Upper lobe of right lung (tissue), 1 donor: ENCODE results near the gene CBFA2T3. TPM values are rescaled to one million over a fixed set of nuclear protein-coding genes. Genes with fewer than 3 reads are reported as not detected.

Source experiments
- ATAC-seq: fragments of 200-7000 bp; cut with Tn5 transposase; one replicate; pipeline ENCODE4 v1.9.1; 2020; ENCODE audit warnings: mild to moderate bottlenecking, moderate library complexity
- DNase-seq: peaks from one replicate; pipeline ENCODE4 v3.0.0-alpha.2; 2020
- H3K27ac ChIP-seq: fragments of 200-600 bp; one replicate; pipeline ENCODE4 v1.8.0; 2022
- H3K27me3 ChIP-seq: fragments of 200-600 bp; one replicate; pipeline ENCODE4 v1.8.0; 2022; ENCODE audit warnings: mild to moderate bottlenecking
- H3K36me3 ChIP-seq: fragments of 200-600 bp; one replicate; pipeline ENCODE4 v1.8.0; 2022
- H3K4me1 ChIP-seq: fragments of 200-600 bp; one replicate; pipeline ENCODE4 v1.8.0; 2022
- H3K4me3 ChIP-seq: fragments of 200-600 bp; one replicate; pipeline ENCODE4 v1.8.0; 2022; ENCODE audit warnings: mild to moderate bottlenecking
- H3K9me3 ChIP-seq: fragments of 200-600 bp; one replicate; pipeline ENCODE4 v1.8.0; 2022
- CTCF ChIP-seq: fragments of 200-600 bp; IDR thresholded peaks from one replicate; pipeline ENCODE4 v1.8.0; 2022; ENCODE audit warnings: antibody characterized with exemption
- intact Hi-C: fragments of 100-400 bp; cut with DNase I; formaldehyde crosslinking; loops from one replicate; pipeline ENCODE4 v1.11.0; 2022
- total RNA-seq: library from RNA; stranded (reverse); fragmentation: NEBNext Ultra II Directional; extraction: Animal tissue kit (Norgen Biotek cat#: 25700); gene quantifications from one replicate; pipeline ENCODE4 v1.2.1, GENCODE V29; 2021
- donor health status: DM: no; HTN: yes; CAD: no; lungs with severe emphysema.

CBFA2T3 gene
- total RNA-seq, 1 donor from 2014 or later, result 19.0 TPM

DNA sequence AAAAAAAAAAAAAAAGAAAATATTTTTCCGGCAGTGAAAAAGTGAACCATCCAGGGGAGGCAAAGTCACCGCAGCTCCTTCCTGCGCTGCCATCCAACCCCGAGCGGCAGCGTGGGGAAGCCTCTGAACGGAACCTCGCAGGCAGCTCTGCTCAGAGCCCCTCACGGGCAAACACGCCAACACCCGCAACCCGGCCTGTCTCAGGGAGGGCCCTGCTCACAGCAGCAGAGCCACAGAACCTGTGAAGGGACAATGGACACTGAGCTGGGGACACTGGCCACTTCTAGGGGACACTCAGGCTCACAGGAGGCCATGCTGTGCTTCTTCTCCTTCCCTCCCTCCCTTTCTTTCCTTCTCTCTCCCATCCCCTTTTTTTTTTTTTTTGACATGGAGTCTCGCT lies 143.9 kb downstream of the CBFA2T3 start:
- no peak for TF ChIP-seq CTCF
- ATAC-seq (no peak), DNase-seq (no peak)
- no peaks in the 10 kb centered on the region for H3K4me1 ChIP-seq
- H3K27ac ChIP-seq, result no peak overlapping the region
- no peaks in the 10 kb centered on the region for H3K9me3 ChIP-seq
- intact Hi-C loops, result no loop called here
- H3K4me3 ChIP-seq, result no peak overlapping the region
- peaks cover 17% of the 10 kb centered on the region for H3K36me3 ChIP-seq
- no peaks in the 10 kb centered on the region for H3K27me3 ChIP-seq

GRCh38 chr16:88831838-88832237 lies 145.2 kb downstream of the CBFA2T3 start:
- Histone ChIP-seq H3K9me3 (no peaks in the 10 kb centered on the region), H3K4me1 (no peaks in the 10 kb centered on the region), H3K36me3 (peaks cover 22% of the 10 kb centered on the region), H3K27me3 (no peaks in the 10 kb centered on the region), H3K27ac (no peak overlapping the region), H3K4me3 (no peak overlapping the region)
- intact Hi-C loops, result no loop called here
- ATAC-seq (no peak), DNase-seq (no peak)
- no peak for TF ChIP-seq CTCF

- no peak overlapping the region for H3K4me3 ChIP-seq
- H3K4me1 ChIP-seq, result no peaks in the 10 kb centered on the region
- H3K27ac ChIP-seq, result no peak overlapping the region
- DNase-seq (no peak), ATAC-seq (no peak)
- intact Hi-C loops, result no loop called here
- no peaks in the 10 kb centered on the region for H3K27me3 ChIP-seq
- TF ChIP-seq CTCF, result no peak
- no peaks in the 10 kb centered on the region for H3K9me3 ChIP-seq
- peaks cover 22% of the 10 kb centered on the region for H3K36me3 ChIP-seq
Measured at GRCh38 chr16:88830783-88831182, 146.2 kb downstream of the CBFA2T3 start.

- no peak overlapping the region for H3K27ac ChIP-seq
Measured at GRCh38 chr16:88830258-88830657, 146.7 kb downstream of the CBFA2T3 start.

GRCh38 chr16:88828711-88829110 lies 148.3 kb downstream of the CBFA2T3 start:
- no peak overlapping the region for H3K4me3 ChIP-seq
- ATAC-seq (no peak), DNase-seq (no peak)
- no peaks in the 10 kb centered on the region for H3K27me3 ChIP-seq
- H3K9me3 ChIP-seq, result no peaks in the 10 kb centered on the region
- no peak for TF ChIP-seq CTCF
- no peak overlapping the region for H3K27ac ChIP-seq
- H3K4me1 ChIP-seq, result no peaks in the 10 kb centered on the region
- intact Hi-C loops, result no loop called here
- peaks cover 11% of the 10 kb centered on the region for H3K36me3 ChIP-seq

More at GRCh38 chr16:88830258-88830657, 146.7 kb downstream of the CBFA2T3 start:
- intact Hi-C loops, result no loop called here
- H3K4me3 ChIP-seq, result no peak overlapping the region
- H3K27me3 ChIP-seq, result no peaks in the 10 kb centered on the region
- H3K36me3 ChIP-seq, result peaks cover 18% of the 10 kb centered on the region
- peak; percentile 31 for ATAC-seq
- no peak for TF ChIP-seq CTCF
- H3K9me3 ChIP-seq, result no peaks in the 10 kb centered on the region
- H3K4me1 ChIP-seq, result no peaks in the 10 kb centered on the region
- no peak for DNase-seq

DNA sequence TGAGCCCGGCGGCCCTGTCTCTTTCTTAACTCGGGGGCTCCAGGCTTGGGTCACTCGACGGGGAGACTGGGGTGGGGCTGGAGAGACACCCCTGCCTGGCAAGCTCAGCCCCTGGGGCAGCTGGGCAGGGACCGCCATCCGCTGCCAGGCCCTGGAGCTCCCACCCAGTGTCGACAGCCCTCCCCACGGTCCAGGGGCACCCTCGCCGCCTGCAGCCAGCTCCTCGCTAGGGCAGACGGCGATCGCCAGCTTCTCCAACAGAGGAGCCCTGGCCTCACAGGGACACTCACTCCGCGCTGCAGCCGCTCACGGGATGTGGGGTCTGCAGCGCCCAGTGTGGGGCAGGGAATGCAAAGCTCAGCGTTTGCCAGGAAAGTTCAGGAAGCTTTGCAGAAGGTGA lies 149.3 kb downstream of the CBFA2T3 start:
- no peaks in the 10 kb centered on the region for H3K9me3 ChIP-seq
- no peak overlapping the region for H3K4me3 ChIP-seq
- no peaks in the 10 kb centered on the region for H3K27me3 ChIP-seq
- H3K4me1 ChIP-seq, result no peaks in the 10 kb centered on the region
- H3K36me3 ChIP-seq, result peaks cover 11% of the 10 kb centered on the region
- ATAC-seq (no peak), DNase-seq (no peak)
- no peak for TF ChIP-seq CTCF
- intact Hi-C loops, result no loop called here
- no peak overlapping the region for H3K27ac ChIP-seq
